WTC11 (cell line): ENCODE measurements around the gene RHOT1. TPM values are rescaled to one million over a fixed set of nuclear protein-coding genes. Genes with fewer than 3 reads are reported as not detected.

Source experiments
- ATAC-seq: fragments of 200-7000 bp; cut with Tn5 transposase; 2 replicates; pipeline ENCODE4 v1.10.0; 2021; ENCODE audit warnings: mild to moderate bottlenecking, moderate library complexity
- CTCF ChIA-PET: fragments of 300-600 bp; sonication (Branson Sonifier 250); formaldehyde crosslinking; loops from one replicate; lab custom pipeline; 2021; ENCODE audit warnings: antibody characterized with exemption; lab: Charles Lee
- POLR2A ChIA-PET: fragments of 350-600 bp; sonication (Branson Sonifier 250); formaldehyde crosslinking; loops from one replicate; lab custom pipeline; 2021; ENCODE audit warnings: antibody characterized with exemption; lab: Charles Lee
- DNase-seq: peaks from one replicate; pipeline ENCODE4 v3.0.0; 2021; ENCODE audit warnings: low spot score
- H3K27ac Mint-ChIP-seq: 2 replicates; pipeline ENCODE4 v1.8.0; 2021; ENCODE audit warnings: mixed read lengths
- H3K27me3 Mint-ChIP-seq: 2 replicates; pipeline ENCODE4 v1.8.0; 2021; ENCODE audit warnings: low read depth, mild to moderate bottlenecking, moderate library complexity, mixed read lengths
- H3K36me3 Mint-ChIP-seq: 2 replicates; pipeline ENCODE4 v1.8.0; 2021; ENCODE audit warnings: mixed read lengths
- H3K4me1 Mint-ChIP-seq: 2 replicates; pipeline ENCODE4 v1.8.0; 2022; ENCODE audit warnings: mixed read lengths
- H3K4me3 Mint-ChIP-seq: 2 replicates; pipeline ENCODE4 v1.8.0; 2021; ENCODE audit warnings: mild to moderate bottlenecking, moderate library complexity, mixed read lengths
- H3K9me3 Mint-ChIP-seq: 2 replicates; pipeline ENCODE4 v1.8.0; 2021; ENCODE audit warnings: mixed read lengths
- ATF1 ChIP-seq: sonication (generic); formaldehyde crosslinking; IDR thresholded peaks from 2 replicates; pipeline ENCODE4 v1.8.1; 2023; ENCODE audit warnings: mild to moderate bottlenecking, moderate library complexity, missing genetic modification reagents
- CREM ChIP-seq: sonication (generic); formaldehyde crosslinking; IDR thresholded peaks from 2 replicates; pipeline ENCODE4 v1.8.1; 2022; ENCODE audit warnings: mild to moderate bottlenecking, missing genetic modification reagents, moderate library complexity
- EMX1 ChIP-seq: fragments of 250-450 bp; sonication (Bioruptor Pico); IDR thresholded peaks from 2 replicates; pipeline ENCODE4 v1.8.0; 2021; ENCODE audit warnings: mild to moderate bottlenecking
- FOXP1 ChIP-seq: sonication (generic); formaldehyde crosslinking; IDR thresholded peaks from 2 replicates; pipeline ENCODE4 v1.8.0; 2022; ENCODE audit warnings: missing genetic modification reagents, mild to moderate bottlenecking, moderate library complexity, borderline replicate concordance
- GABPB1 ChIP-seq: sonication (generic); formaldehyde crosslinking; IDR thresholded peaks from 2 replicates; pipeline ENCODE4 v1.8.1; 2023; ENCODE audit warnings: mild to moderate bottlenecking, missing genetic modification reagents
- GRHL2 ChIP-seq: fragments of 250-450 bp; sonication (Bioruptor Pico); IDR thresholded peaks from 2 replicates; pipeline ENCODE4 v1.8.0; 2022; ENCODE audit warnings: mild to moderate bottlenecking, moderate library complexity; ENCODE audit not compliant: insufficient replicate concordance, severe bottlenecking
- HMGA2 ChIP-seq: fragments of 250-450 bp; sonication (Bioruptor Pico); IDR thresholded peaks from 2 replicates; pipeline ENCODE4 v1.4.0; 2021; ENCODE audit warnings: mild to moderate bottlenecking, moderate library complexity
- JUN ChIP-seq: sonication (generic); formaldehyde crosslinking; IDR thresholded peaks from 2 replicates; pipeline ENCODE4 v1.8.0; 2023; ENCODE audit warnings: mild to moderate bottlenecking, missing genetic modification reagents
- KAT7 ChIP-seq: sonication (generic); formaldehyde crosslinking; IDR thresholded peaks from 2 replicates; pipeline ENCODE4 v1.8.1; 2023; ENCODE audit warnings: missing genetic modification reagents, mild to moderate bottlenecking, borderline replicate concordance
- MXD4 ChIP-seq: fragments of 250-450 bp; sonication (Bioruptor Pico); IDR thresholded peaks from 2 replicates; pipeline ENCODE4 v1.8.0; 2021; ENCODE audit warnings: mild to moderate bottlenecking, moderate library complexity, borderline replicate concordance
- NR1H2 ChIP-seq: sonication (generic); formaldehyde crosslinking; IDR thresholded peaks from 2 replicates; pipeline ENCODE4 v1.9.0; 2021; ENCODE audit warnings: mild to moderate bottlenecking, moderate library complexity, missing genetic modification reagents
- RELA ChIP-seq: sonication (generic); formaldehyde crosslinking; IDR thresholded peaks from 2 replicates; pipeline ENCODE4 v1.8.1; 2022; ENCODE audit warnings: missing genetic modification reagents, mild to moderate bottlenecking, borderline replicate concordance
- SMAD3 ChIP-seq: sonication (generic); formaldehyde crosslinking; IDR thresholded peaks from 2 replicates; pipeline ENCODE4 v1.8.0; 2022; ENCODE audit warnings: missing genetic modification reagents, mild to moderate bottlenecking, borderline replicate concordance
- SMAD4 ChIP-seq: sonication (generic); formaldehyde crosslinking; IDR thresholded peaks from 2 replicates; pipeline ENCODE4 v1.8.0; 2022; ENCODE audit warnings: mild to moderate bottlenecking, missing genetic modification reagents
- TCF7 ChIP-seq: sonication (generic); formaldehyde crosslinking; IDR thresholded peaks from 2 replicates; pipeline ENCODE4 v1.8.0; 2022; ENCODE audit warnings: mild to moderate bottlenecking, low read depth, missing genetic modification reagents, moderate library complexity
- TEAD1 ChIP-seq: sonication (generic); formaldehyde crosslinking; IDR thresholded peaks from 2 replicates; pipeline ENCODE4 v1.8.0; 2022; ENCODE audit warnings: mild to moderate bottlenecking, missing genetic modification reagents
- ZNF219 ChIP-seq: sonication (generic); formaldehyde crosslinking; IDR thresholded peaks from 2 replicates; pipeline ENCODE4 v1.8.0; 2023; ENCODE audit warnings: missing genetic modification reagents, mild to moderate bottlenecking, borderline replicate concordance
- ZNF317 ChIP-seq: sonication (generic); formaldehyde crosslinking; IDR thresholded peaks from 2 replicates; pipeline ENCODE4 v1.8.1; 2023; ENCODE audit warnings: low read depth, mild to moderate bottlenecking, moderate library complexity, missing genetic modification reagents, borderline replicate concordance
- ZNF423 ChIP-seq: fragments of 250-450 bp; sonication (Bioruptor Pico); IDR thresholded peaks from 2 replicates; pipeline ENCODE4 v2.1.2; 2022; ENCODE audit warnings: mild to moderate bottlenecking, moderate library complexity
- total RNA-seq: library from RNA; stranded (reverse); gene quantifications from 3 replicates; pipeline ENCODE4 v1.2.3, GENCODE V29; 2021
- TF ChIP-seq, protein P1 (sequence below): fragments of 250-450 bp; sonication (Bioruptor Pico); IDR thresholded peaks from 2 replicates; pipeline ENCODE4 v1.9.0; 2021; ENCODE audit warnings: moderate library complexity, mild to moderate bottlenecking, inconsistent platforms, borderline replicate concordance
- TF ChIP-seq, protein P2 (sequence below): fragments of 250-450 bp; sonication (Bioruptor Pico); conservative IDR thresholded peaks from 2 replicates; pipeline ENCODE4 v1.9.0; 2021; ENCODE audit warnings: mild to moderate bottlenecking
- TF ChIP-seq, protein P3 (sequence below): sonication (generic); formaldehyde crosslinking; conservative IDR thresholded peaks from 2 replicates; pipeline ENCODE4 v1.8.1; 2022; ENCODE audit warnings: mild to moderate bottlenecking, missing genetic modification reagents
- TF ChIP-seq, protein P4 (sequence below): fragments of 250-450 bp; sonication (Bioruptor Pico); IDR thresholded peaks from 2 replicates; pipeline ENCODE4 v1.8.0; 2021; ENCODE audit warnings: mild to moderate bottlenecking
- TF ChIP-seq, protein P5 (sequence below): sonication (generic); formaldehyde crosslinking; IDR thresholded peaks from 2 replicates; pipeline ENCODE4 v1.8.1; 2023; ENCODE audit warnings: mild to moderate bottlenecking, missing genetic modification reagents
- TF ChIP-seq, protein P6 (sequence below): fragments of 200-600 bp; IDR thresholded peaks from 2 replicates; pipeline ENCODE4 v1.8.0; 2022; ENCODE audit warnings: antibody characterized with exemption

Gene RHOT1
- total RNA-seq, 1 experiment from 2014 or later = 28.9 TPM

DNA sequence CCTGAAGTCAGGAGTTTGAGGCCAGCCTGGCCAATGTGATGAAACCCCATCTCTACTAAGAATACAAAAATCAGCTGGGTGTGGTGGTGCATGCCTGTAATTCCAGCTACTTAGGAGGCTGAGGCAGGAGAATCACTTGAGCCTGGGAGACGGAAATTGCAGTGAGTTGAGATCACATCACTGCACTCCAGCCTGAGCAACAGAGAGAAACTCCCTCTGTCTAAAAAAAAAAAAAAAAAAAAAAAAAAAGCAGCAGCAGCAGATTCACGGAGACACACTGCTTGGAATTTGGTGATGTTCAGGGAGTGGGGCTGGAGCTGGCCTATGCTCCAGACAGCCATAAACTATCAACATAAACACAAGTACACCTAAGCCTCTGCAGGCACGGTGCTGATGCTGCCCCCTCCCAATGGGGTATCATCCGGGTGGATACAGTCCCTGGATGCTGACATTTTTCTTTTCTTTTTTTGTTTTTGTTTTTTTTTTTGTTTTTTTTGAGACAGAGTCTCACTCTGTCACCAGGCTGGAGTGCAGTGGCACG is 39.6 kb upstream of the RHOT1 start:
- Mint-ChIP-seq H3K27ac (no peak overlapping the region; the same call in 1 of the 2 replicates), H3K4me3 (no peak overlapping the region), H3K4me1 (peaks cover 21% of the 10 kb centered on the region), H3K9me3 (no peaks in the 10 kb centered on the region), H3K27me3 (no peaks in the 10 kb centered on the region), H3K36me3 (no peaks in the 10 kb centered on the region)
- DNase-seq (no peak), ATAC-seq (no peak)
- POLR2A ChIA-PET = no interaction called here
- TF ChIP-seq CREM (CRISPR knock-in tag) (no peak), RELA (CRISPR knock-in tag) (no peak), MXD4 (CRISPR knock-in tag) (no peak), TCF7 (CRISPR knock-in tag) (no peak), SMAD4 (no peak), FOXP1 (CRISPR knock-in tag) (no peak), TEAD1 (CRISPR knock-in tag) (no peak), KAT7 (CRISPR knock-in tag) (no peak), SMAD3 (no peak), NR1H2 (CRISPR knock-in tag) (no peak), ZNF317 (no peak), GABPB1 (CRISPR knock-in tag) (no peak)
- TF ChIP-seq, protein P1, sequence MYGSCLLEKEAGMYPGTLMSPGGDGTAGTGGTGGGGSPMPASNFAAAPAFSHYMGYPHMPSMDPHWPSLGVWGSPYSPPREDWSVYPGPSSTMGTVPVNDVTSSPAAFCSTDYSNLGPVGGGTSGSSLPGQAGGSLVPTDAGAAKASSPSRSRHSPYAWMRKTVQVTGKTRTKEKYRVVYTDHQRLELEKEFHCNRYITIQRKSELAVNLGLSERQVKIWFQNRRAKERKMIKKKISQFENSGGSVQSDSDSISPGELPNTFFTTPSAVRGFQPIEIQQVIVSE (CRISPR knock-in tag) = no peak
- TF ChIP-seq, protein P2, sequence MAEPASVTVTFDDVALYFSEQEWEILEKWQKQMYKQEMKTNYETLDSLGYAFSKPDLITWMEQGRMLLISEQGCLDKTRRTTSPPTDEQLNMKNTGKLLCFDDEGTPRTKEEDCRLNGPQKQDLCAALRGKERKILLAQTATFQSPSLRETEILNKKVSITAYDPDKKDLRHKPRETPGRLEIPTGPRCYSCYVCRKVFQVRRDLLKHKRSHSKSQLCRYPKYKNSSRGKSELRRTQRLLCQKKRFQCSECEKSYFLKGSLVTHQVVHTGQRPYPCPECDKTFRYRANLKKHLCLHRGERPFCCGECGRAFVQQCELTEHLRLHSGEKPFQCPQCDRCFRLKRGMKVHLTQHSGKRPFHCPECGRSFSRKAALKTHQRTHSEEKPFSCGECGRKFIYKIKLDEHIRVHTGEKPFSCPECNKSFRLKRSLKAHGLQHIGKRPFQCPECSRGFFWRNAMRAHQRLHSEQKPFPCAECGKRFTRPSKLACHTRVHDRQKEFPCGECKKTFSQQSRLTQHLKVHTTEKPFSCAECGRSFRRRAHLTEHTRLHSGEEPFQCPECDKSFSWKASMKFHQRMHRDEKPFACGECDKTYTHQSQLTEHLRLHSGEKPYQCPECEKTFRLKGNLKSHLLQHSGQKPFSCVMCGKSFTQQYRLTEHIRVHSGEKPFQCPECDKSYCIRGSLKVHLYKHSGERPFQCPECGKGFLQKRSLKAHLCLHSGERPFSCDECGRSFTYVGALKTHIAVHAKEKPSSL (CRISPR knock-in tag) = no peak
- TF ChIP-seq, protein P3, sequence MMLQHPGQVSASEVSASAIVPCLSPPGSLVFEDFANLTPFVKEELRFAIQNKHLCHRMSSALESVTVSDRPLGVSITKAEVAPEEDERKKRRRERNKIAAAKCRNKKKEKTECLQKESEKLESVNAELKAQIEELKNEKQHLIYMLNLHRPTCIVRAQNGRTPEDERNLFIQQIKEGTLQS = no peak
- CTCF ChIA-PET = interaction anchor here (0.6 to 1.7 kb wide), 4 partner anchors 36 to 318 kb away, joined by 3 to 5 read pairs (median 4); partner anchors contain the start of gene LRRC37B

DNA sequence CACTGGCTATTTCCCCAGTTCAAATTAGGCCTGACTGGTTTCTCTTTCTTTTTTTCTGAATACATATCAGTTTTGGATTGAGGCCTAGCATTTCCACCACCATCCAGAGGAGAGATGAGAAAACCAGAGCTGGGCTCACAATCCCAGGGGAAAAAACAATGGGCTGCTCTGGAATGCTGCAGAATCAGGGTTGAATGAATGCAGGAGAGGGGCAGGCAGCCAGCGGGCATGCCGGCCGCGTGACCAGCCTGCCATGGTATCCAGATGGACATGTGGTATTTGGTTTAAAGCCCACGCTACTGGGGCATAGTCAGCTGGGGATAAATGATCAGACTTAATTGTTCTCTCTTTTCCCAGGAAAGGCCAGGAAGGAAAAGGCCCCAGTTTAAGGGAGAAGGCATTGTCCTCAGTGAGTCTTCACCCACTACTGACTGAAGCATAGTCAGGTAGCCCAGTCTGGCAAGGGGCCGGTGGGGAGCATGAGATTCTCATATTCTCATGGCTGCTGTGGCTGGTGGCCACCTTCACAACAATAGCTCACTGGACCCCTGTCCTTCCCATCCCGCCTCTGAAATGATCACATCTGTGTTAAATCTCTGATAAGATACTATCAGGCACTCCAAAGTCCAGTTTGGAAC is 38.7 kb upstream of the RHOT1 start:
- ATAC-seq (no peak), DNase-seq (no peak)
- Mint-ChIP-seq H3K4me1 (peaks cover 28% of the 10 kb centered on the region), H3K9me3 (no peaks in the 10 kb centered on the region), H3K27ac (no peak overlapping the region), H3K36me3 (no peaks in the 10 kb centered on the region), H3K27me3 (no peaks in the 10 kb centered on the region), H3K4me3 (no peak overlapping the region)
- ChIA-PET POLR2A (no interaction called here), CTCF (interaction anchor here (0.6 to 1.1 kb wide), 3 partner anchors 35 to 195 kb away, joined by 3 to 6 read pairs (median 4); partner anchors contain the start of gene LRRC37B)
- TF ChIP-seq, protein P4, sequence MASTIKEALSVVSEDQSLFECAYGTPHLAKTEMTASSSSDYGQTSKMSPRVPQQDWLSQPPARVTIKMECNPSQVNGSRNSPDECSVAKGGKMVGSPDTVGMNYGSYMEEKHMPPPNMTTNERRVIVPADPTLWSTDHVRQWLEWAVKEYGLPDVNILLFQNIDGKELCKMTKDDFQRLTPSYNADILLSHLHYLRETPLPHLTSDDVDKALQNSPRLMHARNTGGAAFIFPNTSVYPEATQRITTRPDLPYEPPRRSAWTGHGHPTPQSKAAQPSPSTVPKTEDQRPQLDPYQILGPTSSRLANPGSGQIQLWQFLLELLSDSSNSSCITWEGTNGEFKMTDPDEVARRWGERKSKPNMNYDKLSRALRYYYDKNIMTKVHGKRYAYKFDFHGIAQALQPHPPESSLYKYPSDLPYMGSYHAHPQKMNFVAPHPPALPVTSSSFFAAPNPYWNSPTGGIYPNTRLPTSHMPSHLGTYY (CRISPR knock-in tag) = no peak
- TF ChIP-seq EMX1 (CRISPR knock-in tag) (no peak), HMGA2 (CRISPR knock-in tag) (no peak), ZNF423 (no peak), ATF1 (CRISPR knock-in tag) (no peak), ZNF219 (CRISPR knock-in tag) (no peak), JUN (CRISPR knock-in tag) (no peak), TEAD1 (CRISPR knock-in tag) (no peak), GRHL2 (CRISPR knock-in tag) (no peak)
- TF ChIP-seq, protein P5, sequence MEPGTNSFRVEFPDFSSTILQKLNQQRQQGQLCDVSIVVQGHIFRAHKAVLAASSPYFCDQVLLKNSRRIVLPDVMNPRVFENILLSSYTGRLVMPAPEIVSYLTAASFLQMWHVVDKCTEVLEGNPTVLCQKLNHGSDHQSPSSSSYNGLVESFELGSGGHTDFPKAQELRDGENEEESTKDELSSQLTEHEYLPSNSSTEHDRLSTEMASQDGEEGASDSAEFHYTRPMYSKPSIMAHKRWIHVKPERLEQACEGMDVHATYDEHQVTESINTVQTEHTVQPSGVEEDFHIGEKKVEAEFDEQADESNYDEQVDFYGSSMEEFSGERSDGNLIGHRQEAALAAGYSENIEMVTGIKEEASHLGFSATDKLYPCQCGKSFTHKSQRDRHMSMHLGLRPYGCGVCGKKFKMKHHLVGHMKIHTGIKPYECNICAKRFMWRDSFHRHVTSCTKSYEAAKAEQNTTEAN (CRISPR knock-in tag) = no peak
- TF ChIP-seq, protein P6, sequence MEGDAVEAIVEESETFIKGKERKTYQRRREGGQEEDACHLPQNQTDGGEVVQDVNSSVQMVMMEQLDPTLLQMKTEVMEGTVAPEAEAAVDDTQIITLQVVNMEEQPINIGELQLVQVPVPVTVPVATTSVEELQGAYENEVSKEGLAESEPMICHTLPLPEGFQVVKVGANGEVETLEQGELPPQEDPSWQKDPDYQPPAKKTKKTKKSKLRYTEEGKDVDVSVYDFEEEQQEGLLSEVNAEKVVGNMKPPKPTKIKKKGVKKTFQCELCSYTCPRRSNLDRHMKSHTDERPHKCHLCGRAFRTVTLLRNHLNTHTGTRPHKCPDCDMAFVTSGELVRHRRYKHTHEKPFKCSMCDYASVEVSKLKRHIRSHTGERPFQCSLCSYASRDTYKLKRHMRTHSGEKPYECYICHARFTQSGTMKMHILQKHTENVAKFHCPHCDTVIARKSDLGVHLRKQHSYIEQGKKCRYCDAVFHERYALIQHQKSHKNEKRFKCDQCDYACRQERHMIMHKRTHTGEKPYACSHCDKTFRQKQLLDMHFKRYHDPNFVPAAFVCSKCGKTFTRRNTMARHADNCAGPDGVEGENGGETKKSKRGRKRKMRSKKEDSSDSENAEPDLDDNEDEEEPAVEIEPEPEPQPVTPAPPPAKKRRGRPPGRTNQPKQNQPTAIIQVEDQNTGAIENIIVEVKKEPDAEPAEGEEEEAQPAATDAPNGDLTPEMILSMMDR = no peak
